CMK (cell line): ENCODE measurements around the gene RNF135.
A peak's percentile ranks its signal among the peaks of the same experiment; 100 is the strongest.
"Not testable (repeated sequence)": the region's sequence is repeated elsewhere in the genome, so short reads cannot be mapped to it uniquely, and the experiment has no call there.

Experiments used
- DNase-seq: peaks from one replicate; pipeline ENCODE4 v3.0.0-alpha.2; 2010; ENCODE audit warnings: low read depth

Gene RNF135

GRCh38 chr17:30970831-30971567 is at the start of gene RNF135:
Gene RNF135, plus strand, starts transcription at chr17:30971039. Its CDS starts 35 bp downstream, at chr17:30971074.
- DNase-seq, result peak; percentile 59

- no peak for DNase-seq
These were observed 49.2 kb upstream of the RNF135 start, which contains the start of gene ADAP2 for GRCh38 chr17:30921544-30922196. Gene ADAP2, plus strand, starts transcription at chr17:30921945. Its CDS starts 70 bp downstream, at chr17:30922015.

- no peak for DNase-seq
These were observed 48.4 kb upstream of the RNF135 start for GRCh38 chr17:30922235-30923030.

GRCh38 chr17:30924341-30924740 is 46.5 kb upstream of the RNF135 start:
- DNase-seq, result no peak

GRCh38 chr17:30926516-30926915 is 44.3 kb upstream of the RNF135 start:
- DNase-seq, result no peak

GRCh38 chr17:30927756-30928155 is 43.1 kb upstream of the RNF135 start:
- DNase-seq, result no peak

GRCh38 chr17:30928584-30928983 is 42.3 kb upstream of the RNF135 start:
- no peak for DNase-seq

- DNase-seq, result no peak
These were observed 41.7 kb upstream of the RNF135 start for GRCh38 chr17:30929081-30929633.

GRCh38 chr17:30929861-30930260 is 41.0 kb upstream of the RNF135 start:
- not testable (repeated sequence) for DNase-seq

- no peak for DNase-seq
These were observed 40.3 kb upstream of the RNF135 start for GRCh38 chr17:30930495-30930894.

- DNase-seq, result not testable (repeated sequence)
These were observed 39.3 kb upstream of the RNF135 start for GRCh38 chr17:30931582-30931981.

GRCh38 chr17:30933966-30934365 is 36.9 kb upstream of the RNF135 start:
- no peak for DNase-seq

GRCh38 chr17:30939051-30939689 is 31.7 kb upstream of the RNF135 start:
- no peak for DNase-seq

GRCh38 chr17:30942308-30943079 is 28.3 kb upstream of the RNF135 start:
- DNase-seq, result no peak

- DNase-seq, result no peak
These were observed 23.0 kb upstream of the RNF135 start for GRCh38 chr17:30947796-30948195.

GRCh38 chr17:30950189-30950588 is 20.6 kb upstream of the RNF135 start:
- DNase-seq, result no peak

GRCh38 chr17:30950669-30951399 is 20.0 kb upstream of the RNF135 start:
- no peak for DNase-seq

GRCh38 chr17:30952638-30953393 is 18.0 kb upstream of the RNF135 start:
- DNase-seq, result no peak

- no peak for DNase-seq
These were observed 16.6 kb upstream of the RNF135 start for GRCh38 chr17:30954046-30954830.
